Measurements from ENCODE around the gene FHL3.
"Not testable (repeated sequence)": the region's sequence is repeated elsewhere in the genome, so short reads cannot be mapped to it uniquely, and the experiment has no call there.

FHL3 gene

DNA sequence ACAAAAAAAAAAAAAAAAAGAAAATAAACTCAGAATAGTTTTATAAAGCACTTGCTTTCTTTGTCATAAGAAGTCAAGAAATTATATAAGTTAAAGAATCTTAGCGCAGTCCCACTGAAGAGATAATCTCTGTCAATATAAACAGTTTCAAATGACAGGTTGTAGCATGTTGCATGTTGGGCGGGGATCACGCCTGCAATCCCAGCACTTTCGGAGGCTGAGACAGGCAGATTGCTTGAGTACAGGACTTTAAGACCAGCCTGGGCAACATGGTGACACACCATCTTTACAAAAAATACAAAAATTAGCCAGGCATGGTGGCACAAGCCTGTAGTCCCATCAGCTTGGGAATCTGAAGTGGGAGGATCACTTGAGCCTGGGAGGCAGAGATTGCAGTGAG lies 40.0 kb downstream of the FHL3 start:
- H3K9ac ChIP-seq, result no peak overlapping the region
- no peaks in the 10 kb centered on the region for H4K20me1 ChIP-seq (ENCODE audit: insufficient read depth)
- H3K79me2 ChIP-seq (ENCODE audit: insufficient read depth, low read depth), result no peaks in the 10 kb centered on the region
- H3K36me3 ChIP-seq (ENCODE audit: insufficient read depth), result peaks cover 7% of the 10 kb centered on the region; the same call in 1 of the 2 replicates
- H3K27me3 ChIP-seq (ENCODE audit: insufficient read depth, low read depth), result no peaks in the 10 kb centered on the region
- H2AFZ ChIP-seq (ENCODE audit: low read depth), result no peak overlapping the region
- no peak overlapping the region for H3K4me2 ChIP-seq
- H3K4me1 ChIP-seq (ENCODE audit: low read depth, poor library complexity, severe bottlenecking), result no peaks in the 10 kb centered on the region
- H3K4me3 ChIP-seq (IDR thresholded peaks at IDR 0.05; ENCODE audit: insufficient read depth, low read depth, low read length), result no peak overlapping the region
- no peak overlapping the region for H3K27ac ChIP-seq
- TF ChIP-seq, protein P1, sequence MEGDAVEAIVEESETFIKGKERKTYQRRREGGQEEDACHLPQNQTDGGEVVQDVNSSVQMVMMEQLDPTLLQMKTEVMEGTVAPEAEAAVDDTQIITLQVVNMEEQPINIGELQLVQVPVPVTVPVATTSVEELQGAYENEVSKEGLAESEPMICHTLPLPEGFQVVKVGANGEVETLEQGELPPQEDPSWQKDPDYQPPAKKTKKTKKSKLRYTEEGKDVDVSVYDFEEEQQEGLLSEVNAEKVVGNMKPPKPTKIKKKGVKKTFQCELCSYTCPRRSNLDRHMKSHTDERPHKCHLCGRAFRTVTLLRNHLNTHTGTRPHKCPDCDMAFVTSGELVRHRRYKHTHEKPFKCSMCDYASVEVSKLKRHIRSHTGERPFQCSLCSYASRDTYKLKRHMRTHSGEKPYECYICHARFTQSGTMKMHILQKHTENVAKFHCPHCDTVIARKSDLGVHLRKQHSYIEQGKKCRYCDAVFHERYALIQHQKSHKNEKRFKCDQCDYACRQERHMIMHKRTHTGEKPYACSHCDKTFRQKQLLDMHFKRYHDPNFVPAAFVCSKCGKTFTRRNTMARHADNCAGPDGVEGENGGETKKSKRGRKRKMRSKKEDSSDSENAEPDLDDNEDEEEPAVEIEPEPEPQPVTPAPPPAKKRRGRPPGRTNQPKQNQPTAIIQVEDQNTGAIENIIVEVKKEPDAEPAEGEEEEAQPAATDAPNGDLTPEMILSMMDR (conservative IDR thresholded peaks at IDR 0.05; ENCODE audit: low read depth, low read length), result no peak

DNA sequence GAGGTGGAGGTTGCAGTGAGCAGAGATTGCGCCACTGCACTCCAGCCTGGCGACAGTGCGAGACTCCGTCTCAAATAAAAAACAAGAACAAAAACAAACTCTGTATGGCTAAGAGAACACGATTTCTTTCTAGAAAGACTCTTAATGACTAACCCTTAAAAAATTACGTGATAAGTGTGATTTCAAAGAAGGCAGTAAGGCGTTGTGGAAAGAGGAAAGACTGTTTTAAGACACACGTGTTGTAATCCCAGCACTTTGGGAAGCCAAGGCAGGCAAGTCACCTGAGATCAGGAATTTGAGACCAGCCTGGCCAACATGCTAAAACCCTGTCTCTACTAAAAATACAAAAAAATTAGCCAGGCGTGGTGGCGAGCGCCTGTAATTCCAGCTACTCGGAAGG lies 41.2 kb downstream of the FHL3 start:
- H3K4me2 ChIP-seq; H3K4me1 ChIP-seq (ENCODE audit: low read depth, poor library complexity, severe bottlenecking): not testable (repeated sequence)

DNA sequence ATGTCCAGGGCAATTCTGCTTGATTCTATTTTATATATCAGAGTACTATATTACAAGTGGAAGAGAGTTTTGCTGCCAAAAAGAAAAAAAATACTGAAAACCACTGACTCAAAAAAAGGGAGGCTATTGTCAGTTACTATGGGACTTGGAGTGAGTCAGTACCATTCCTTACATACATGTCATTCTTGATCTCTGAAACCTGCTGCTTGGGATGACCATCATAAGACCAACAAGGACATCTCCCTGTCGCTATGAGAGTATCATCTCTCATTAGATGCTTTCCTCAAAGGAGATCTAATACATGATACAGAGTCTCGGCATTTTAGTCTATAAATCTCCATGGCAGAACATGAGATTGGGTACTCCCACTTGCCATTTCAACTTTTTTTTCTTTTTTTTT lies 46.6 kb downstream of the FHL3 start:
- H3K27me3 ChIP-seq (ENCODE audit: insufficient read depth, low read depth), result no peaks in the 10 kb centered on the region
- no peak overlapping the region for H3K9ac ChIP-seq
- no peaks in the 10 kb centered on the region for H3K4me1 ChIP-seq (ENCODE audit: low read depth, poor library complexity, severe bottlenecking)
- H3K36me3 ChIP-seq (ENCODE audit: insufficient read depth), result peaks cover 8% of the 10 kb centered on the region; the same call in 1 of the 2 replicates
- H4K20me1 ChIP-seq (ENCODE audit: insufficient read depth), result no peaks in the 10 kb centered on the region
- H3K4me3 ChIP-seq (IDR thresholded peaks at IDR 0.05; ENCODE audit: insufficient read depth, low read depth, low read length), result no peak overlapping the region
- no peak overlapping the region for H3K4me2 ChIP-seq
- no peak overlapping the region for H2AFZ ChIP-seq (ENCODE audit: low read depth)
- no peak overlapping the region for H3K27ac ChIP-seq
- TF ChIP-seq, protein P1 (conservative IDR thresholded peaks at IDR 0.05; ENCODE audit: low read depth, low read length), result no peak
- H3K79me2 ChIP-seq (ENCODE audit: insufficient read depth, low read depth), result no peaks in the 10 kb centered on the region

More for the DNA sequence above, 41.2 kb downstream of the FHL3 start:
- not testable (repeated sequence) for H3K27ac ChIP-seq; H3K79me2 ChIP-seq (ENCODE audit: insufficient read depth, low read depth); H3K4me3 ChIP-seq (IDR thresholded peaks at IDR 0.05; ENCODE audit: insufficient read depth, low read depth, low read length); H2AFZ ChIP-seq (ENCODE audit: low read depth); H3K27me3 ChIP-seq (ENCODE audit: insufficient read depth, low read depth); H3K9ac ChIP-seq; H4K20me1 ChIP-seq (ENCODE audit: insufficient read depth)
- peaks cover 15% of the 10 kb centered on the region; the same call in 1 of the 2 replicates for H3K36me3 ChIP-seq (ENCODE audit: insufficient read depth)

DNA sequence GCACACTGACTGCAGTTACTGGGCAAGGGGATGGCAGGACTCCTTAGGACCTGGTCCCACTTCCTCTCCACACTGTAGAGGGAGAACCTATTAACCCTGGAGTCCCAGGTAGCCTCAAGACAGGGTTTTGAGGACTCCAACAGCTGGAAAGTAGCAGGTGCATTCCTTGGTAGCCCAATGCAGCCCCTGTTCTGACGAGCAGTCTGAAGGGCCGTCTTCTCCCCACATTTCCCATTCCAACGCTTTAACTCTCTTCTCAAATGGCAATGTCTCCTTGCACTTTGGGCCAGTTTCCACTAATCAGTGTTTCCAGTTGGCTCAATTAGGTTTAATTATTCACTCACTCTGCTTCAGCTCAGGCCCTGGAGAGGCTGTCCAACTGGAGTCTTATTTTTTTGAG lies 49.6 kb downstream of the FHL3 start:
- no peak overlapping the region for H2AFZ ChIP-seq (ENCODE audit: low read depth)
- no peaks in the 10 kb centered on the region for H4K20me1 ChIP-seq (ENCODE audit: insufficient read depth)
- no peaks in the 10 kb centered on the region for H3K79me2 ChIP-seq (ENCODE audit: insufficient read depth, low read depth)
- H3K27me3 ChIP-seq (ENCODE audit: insufficient read depth, low read depth), result no peaks in the 10 kb centered on the region
- H3K4me3 ChIP-seq (IDR thresholded peaks at IDR 0.05; ENCODE audit: insufficient read depth, low read depth, low read length), result no peak overlapping the region
- TF ChIP-seq, protein P1 (conservative IDR thresholded peaks at IDR 0.05; ENCODE audit: low read depth, low read length), result no peak
- H3K4me1 ChIP-seq (ENCODE audit: low read depth, poor library complexity, severe bottlenecking), result no peaks in the 10 kb centered on the region
- peaks cover 8% of the 10 kb centered on the region; the same call in 1 of the 2 replicates for H3K36me3 ChIP-seq (ENCODE audit: insufficient read depth)
- H3K9ac ChIP-seq, result no peak overlapping the region
- no peak overlapping the region for H3K27ac ChIP-seq
- H3K4me2 ChIP-seq, result no peak overlapping the region

DNA sequence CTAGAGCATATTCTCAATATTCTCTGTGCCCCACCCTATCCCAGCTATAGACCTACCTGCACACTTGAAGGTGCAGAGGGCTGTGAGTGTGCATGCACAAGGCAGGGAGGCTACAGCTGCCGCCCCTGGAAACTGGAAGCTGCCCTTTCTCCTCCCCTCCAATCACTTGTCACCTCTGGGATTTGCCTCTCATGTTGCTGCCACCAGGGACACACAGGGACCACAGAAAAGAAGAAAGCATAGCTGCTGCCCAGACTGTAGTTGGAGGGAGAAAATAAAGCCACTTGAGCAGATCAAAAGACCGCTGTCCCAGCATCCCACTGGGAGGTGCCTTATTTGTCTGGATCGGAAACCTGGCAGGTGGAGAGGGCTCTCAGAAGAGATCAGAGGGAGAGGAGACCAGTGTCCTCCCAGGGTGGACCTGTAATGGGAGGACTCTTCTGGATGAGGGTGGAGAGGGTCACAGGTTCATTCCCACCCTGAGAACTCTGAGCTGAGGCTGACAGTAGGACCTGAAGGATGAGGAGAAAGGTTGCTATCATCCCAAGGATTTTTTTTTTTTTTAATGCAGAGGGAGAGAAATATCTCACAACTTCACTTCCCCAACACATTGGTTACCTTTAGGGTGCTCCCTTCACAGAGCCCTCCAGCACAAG lies 50.9 kb downstream of the FHL3 start:
- H3K4me1 ChIP-seq (ENCODE audit: low read depth, poor library complexity, severe bottlenecking), result no peaks in the 10 kb centered on the region
- H3K27ac ChIP-seq, result no peak overlapping the region
- TF ChIP-seq, protein P1 (conservative IDR thresholded peaks at IDR 0.05; ENCODE audit: low read depth, low read length), result no peak
- no peak overlapping the region for H3K9ac ChIP-seq
- H3K36me3 ChIP-seq (ENCODE audit: insufficient read depth), result 0 out of 2 replicates have a peak, but pooled peaks cover 3% of the 10 kb centered on the region
- no peak overlapping the region for H3K4me3 ChIP-seq (IDR thresholded peaks at IDR 0.05; ENCODE audit: insufficient read depth, low read depth, low read length)
- H3K4me2 ChIP-seq, result no peak overlapping the region
- no peaks in the 10 kb centered on the region for H3K27me3 ChIP-seq (ENCODE audit: insufficient read depth, low read depth)
- H3K79me2 ChIP-seq (ENCODE audit: insufficient read depth, low read depth), result no peaks in the 10 kb centered on the region
- H4K20me1 ChIP-seq (ENCODE audit: insufficient read depth), result no peaks in the 10 kb centered on the region
- H2AFZ ChIP-seq (ENCODE audit: low read depth), result no peak overlapping the region

Data from KMS-11 (cell line).